Activated naive CD4-positive, alpha-beta T cell treated with anti-CD3 and anti-CD28 coated beads for 36 hours (primary cell): ENCODE results near the gene CFAP299. TPM values are rescaled to one million over a fixed set of nuclear protein-coding genes. Genes with fewer than 3 reads are reported as not detected.
"Not testable (repeated sequence)": the region's sequence is repeated elsewhere in the genome, so short reads cannot be mapped to it uniquely, and the experiment has no call there.

Source experiments
- CTCF ChIA-PET: fragments of 350-600 bp; sonication (Branson Sonifier 250); formaldehyde crosslinking; loops from one replicate; lab custom pipeline; 2021; ENCODE audit warnings: antibody characterized with exemption; lab: Charles Lee
- DNase-seq: peaks from one replicate; pipeline ENCODE4 v3.0.0-alpha.2; 2020
- H3K27ac Mint-ChIP-seq: one replicate; pipeline ENCODE4 v1.8.0; 2021; ENCODE audit warnings: mild to moderate bottlenecking, mixed read lengths
- H3K27me3 Mint-ChIP-seq: one replicate; pipeline ENCODE4 v1.8.0; 2021; ENCODE audit warnings: low read depth, mixed read lengths
- H3K36me3 Mint-ChIP-seq: one replicate; pipeline ENCODE4 v1.8.0; 2021; ENCODE audit warnings: low read depth, mixed read lengths
- H3K4me1 Mint-ChIP-seq: one replicate; pipeline ENCODE4 v1.8.0; 2021; ENCODE audit warnings: low read depth, mixed read lengths
- H3K4me3 Mint-ChIP-seq: one replicate; pipeline ENCODE4 v1.8.0; 2021; ENCODE audit warnings: mild to moderate bottlenecking, moderate library complexity, mixed read lengths
- H3K9me3 Mint-ChIP-seq: one replicate; pipeline ENCODE4 v1.8.0; 2021; ENCODE audit warnings: mixed read lengths
- intact Hi-C: fragments of 100-400 bp; cut with micrococcal nuclease; formaldehyde crosslinking; loops from one replicate; pipeline ENCODE4 v1.15.1; 2023
- total RNA-seq, 2 experiments: library from RNA; stranded (reverse); gene quantifications; one replicate each; pipeline ENCODE4 v1.2.3, GENCODE V29; 2021

The CFAP299 gene
- not detected for total RNA-seq

DNA sequence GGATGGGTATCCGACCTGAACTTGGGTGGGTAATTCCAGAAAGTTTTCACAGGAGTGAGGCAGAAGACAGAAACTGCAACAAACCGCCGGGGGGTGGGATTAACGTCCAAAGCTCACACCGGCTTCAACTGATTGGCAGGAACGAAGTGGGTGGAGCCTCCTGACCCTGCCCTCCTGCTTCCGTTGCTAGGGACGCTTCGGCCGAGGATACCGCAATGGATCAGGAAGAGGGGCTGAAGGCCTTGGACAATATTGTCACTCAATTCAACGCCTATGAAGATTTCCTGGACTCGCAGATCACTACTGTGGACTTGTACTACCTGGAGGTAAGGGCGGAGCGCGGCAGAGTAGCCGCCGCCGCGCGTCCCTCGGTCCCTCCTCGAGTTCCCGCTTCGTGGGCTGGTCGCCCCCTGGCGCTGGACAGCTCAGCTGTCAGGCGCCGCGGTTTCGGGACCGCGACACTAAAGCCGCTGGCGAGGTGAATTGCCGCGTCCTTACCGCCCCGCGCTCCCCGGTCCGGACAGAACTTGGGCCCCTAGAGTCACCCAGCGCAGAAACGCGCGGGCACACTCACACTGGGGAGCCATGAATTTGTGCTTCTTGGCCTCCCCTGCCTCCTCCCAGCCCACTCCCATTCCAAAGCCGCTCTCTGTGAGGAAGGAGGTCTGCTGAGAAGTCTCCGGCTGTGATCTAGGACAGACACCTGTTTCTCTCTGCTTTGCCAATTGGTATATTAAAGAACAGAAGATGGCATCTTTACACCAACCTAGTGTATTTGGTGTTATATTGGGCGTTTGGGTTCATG, at the start of gene CFAP299:
Gene CFAP299 (plus strand): TSS at position 177 of the 805 bp plus-strand sequence.
- H3K4me1 Mint-ChIP-seq, result peaks cover 5% of the 10 kb centered on the region
- peak; percentile 84 for DNase-seq
- peak within 1 kb of the TSS; percentile 77 for H3K4me3 Mint-ChIP-seq
- no peak within 1 kb of the TSS for H3K27ac Mint-ChIP-seq
- H3K36me3 Mint-ChIP-seq, result no peaks in the 10 kb centered on the region
- intact Hi-C loops, result loop anchor here (5.0 kb wide), 2 partner anchors 133 to 1383 kb away; no protein-coding TSS in a partner anchor
- H3K9me3 Mint-ChIP-seq, result no peaks in the 10 kb centered on the region
- CTCF ChIA-PET, result no interaction called here
- H3K27me3 Mint-ChIP-seq, result peaks cover 9% of the 10 kb centered on the region

DNA sequence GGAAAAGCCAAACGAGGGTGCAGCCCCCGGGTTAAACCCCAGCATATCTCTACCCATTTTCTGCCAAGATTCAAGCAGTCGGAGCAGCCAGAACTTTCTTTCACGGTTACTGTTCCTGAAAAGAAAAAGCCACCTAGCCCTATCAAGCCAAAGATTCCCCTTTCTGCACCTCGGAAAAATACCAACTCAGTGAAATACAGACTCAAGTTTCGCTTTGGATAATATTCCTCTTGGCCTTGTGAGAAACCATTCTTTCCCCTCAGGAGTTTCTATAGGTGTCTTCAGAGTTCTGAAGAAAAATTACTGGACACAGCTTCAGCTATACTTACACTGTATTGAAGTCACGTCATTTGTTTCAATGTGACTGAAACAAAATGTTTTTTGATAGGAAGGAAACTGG, 49.1 kb upstream of the CFAP299 start:
- Mint-ChIP-seq H3K4me1 (no peaks in the 10 kb centered on the region), H3K4me3 (no peak overlapping the region), H3K27me3 (peaks cover 4% of the 10 kb centered on the region), H3K9me3 (no peaks in the 10 kb centered on the region), H3K27ac (no peak overlapping the region), H3K36me3 (no peaks in the 10 kb centered on the region)
- intact Hi-C loops, result no loop called here
- DNase-seq, result no peak
- CTCF ChIA-PET, result no interaction called here

DNA sequence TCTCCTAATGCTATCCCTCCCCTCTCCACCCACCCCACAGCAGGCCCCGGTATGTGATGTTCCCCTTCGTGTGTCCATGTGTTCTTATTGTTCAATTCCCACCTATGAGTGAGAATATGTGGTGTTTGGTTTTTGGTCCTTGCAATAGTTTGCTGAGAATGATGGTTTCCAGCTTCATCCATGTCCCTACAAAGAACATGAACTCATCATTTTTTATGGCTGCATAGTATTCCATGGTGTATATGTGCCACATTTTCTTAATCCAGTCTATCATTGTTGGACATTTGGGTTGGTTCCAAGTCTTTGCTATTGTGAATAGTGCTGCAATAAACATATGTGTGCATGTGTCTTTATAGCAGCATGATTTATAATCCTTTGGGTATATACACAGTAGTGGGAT, 44.9 kb upstream of the CFAP299 start:
- intact Hi-C loops, H3K4me1 Mint-ChIP-seq, H3K9me3 Mint-ChIP-seq, H3K4me3 Mint-ChIP-seq, DNase-seq, H3K36me3 Mint-ChIP-seq, H3K27ac Mint-ChIP-seq, CTCF ChIA-PET, H3K27me3 Mint-ChIP-seq: not testable (repeated sequence)

DNA sequence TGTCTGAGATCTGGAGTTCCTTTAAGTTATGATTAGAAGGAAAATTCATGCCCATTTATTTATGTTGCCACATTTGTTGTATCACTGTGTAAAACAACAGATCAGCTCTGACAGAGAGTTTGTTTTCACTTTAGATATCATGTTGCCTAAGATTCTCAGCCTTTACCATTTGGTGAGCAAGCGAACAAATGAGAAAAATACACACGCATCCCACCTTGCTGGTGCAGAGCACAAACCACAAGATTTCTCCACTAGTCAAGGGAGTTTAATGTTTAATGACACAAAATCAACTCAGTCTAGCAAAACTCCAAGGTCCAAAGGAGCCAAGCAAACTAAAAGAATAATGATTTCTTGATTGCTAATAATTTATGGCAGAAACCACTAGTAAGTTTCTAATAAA, 41.3 kb upstream of the CFAP299 start:
- CTCF ChIA-PET, result no interaction called here
- no peak overlapping the region for H3K27ac Mint-ChIP-seq
- H3K4me1 Mint-ChIP-seq, result no peaks in the 10 kb centered on the region
- peaks cover 7% of the 10 kb centered on the region for H3K27me3 Mint-ChIP-seq
- no peak for DNase-seq
- H3K4me3 Mint-ChIP-seq, result no peak overlapping the region
- no peaks in the 10 kb centered on the region for H3K36me3 Mint-ChIP-seq
- H3K9me3 Mint-ChIP-seq, result no peaks in the 10 kb centered on the region
- intact Hi-C loops, result no loop called here

DNA sequence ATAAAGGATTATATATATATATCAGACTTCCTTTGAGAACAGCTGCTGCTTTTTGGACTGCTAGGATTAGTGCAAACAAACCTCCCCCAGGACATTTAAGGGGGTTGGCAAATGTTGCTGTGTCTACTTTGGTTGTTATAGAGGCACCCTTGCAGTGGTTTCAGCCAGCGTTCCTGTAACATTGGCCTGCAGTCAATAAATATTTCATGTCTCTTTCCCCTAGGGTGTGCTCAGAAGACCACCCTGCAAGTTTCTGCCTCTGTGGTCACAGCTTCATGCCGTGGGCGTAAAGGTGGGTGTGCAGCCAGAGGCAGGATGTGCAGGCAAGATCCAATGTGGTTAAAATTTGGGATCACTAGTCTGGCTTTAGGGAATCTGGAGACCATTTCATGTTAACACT, 40.2 kb upstream of the CFAP299 start:
- Mint-ChIP-seq H3K27ac (no peak overlapping the region), H3K4me3 (no peak overlapping the region), H3K9me3 (no peaks in the 10 kb centered on the region), H3K36me3 (no peaks in the 10 kb centered on the region), H3K27me3 (peaks cover 7% of the 10 kb centered on the region), H3K4me1 (no peaks in the 10 kb centered on the region)
- DNase-seq, result no peak
- intact Hi-C loops, result no loop called here
- CTCF ChIA-PET, result no interaction called here

DNA sequence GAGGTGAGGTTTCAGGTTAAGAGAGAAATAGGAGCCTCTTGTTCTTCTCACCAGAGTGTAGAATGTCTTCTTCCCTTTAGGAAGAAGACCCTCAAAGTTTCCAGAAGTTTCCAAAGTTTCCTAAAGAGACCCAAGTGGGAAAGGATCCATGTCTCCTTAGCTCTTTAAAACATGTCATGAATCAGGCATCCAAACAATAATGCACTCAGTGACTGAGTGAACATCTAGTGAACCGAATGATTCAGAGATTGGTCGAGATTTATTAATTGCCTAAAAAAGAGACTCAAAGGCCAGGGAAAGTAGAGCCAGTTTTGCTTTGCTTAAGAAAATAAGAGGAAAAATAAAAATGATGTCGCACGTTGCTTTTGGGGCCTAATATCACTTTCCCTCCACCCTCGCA, 39.7 kb upstream of the CFAP299 start:
- no peaks in the 10 kb centered on the region for H3K9me3 Mint-ChIP-seq
- DNase-seq, result no peak
- intact Hi-C loops, result no loop called here
- no peaks in the 10 kb centered on the region for H3K36me3 Mint-ChIP-seq
- H3K4me3 Mint-ChIP-seq, result no peak overlapping the region
- H3K27me3 Mint-ChIP-seq, result peaks cover 7% of the 10 kb centered on the region
- H3K4me1 Mint-ChIP-seq, result no peaks in the 10 kb centered on the region
- H3K27ac Mint-ChIP-seq, result no peak overlapping the region
- CTCF ChIA-PET, result no interaction called here

DNA sequence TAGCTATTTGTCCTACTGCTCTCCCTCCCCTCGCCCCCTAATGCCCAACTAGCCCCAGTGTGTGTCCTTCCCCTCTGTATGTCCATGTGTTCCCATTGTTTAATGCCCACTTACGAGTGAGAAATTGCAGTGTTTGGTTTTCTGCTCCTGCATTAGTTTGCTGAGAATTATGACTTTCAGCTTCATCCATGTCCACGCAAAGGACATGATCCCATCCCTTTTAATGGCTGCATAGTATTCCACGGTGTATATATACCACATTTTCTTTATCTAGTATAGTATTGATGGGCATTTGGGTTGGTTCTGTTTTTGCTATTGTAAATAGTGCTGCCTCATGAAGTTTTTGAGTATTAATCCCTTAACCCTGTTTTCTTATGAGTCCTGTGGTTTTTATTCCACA, 33.6 kb upstream of the CFAP299 start:
- CTCF ChIA-PET, result no interaction called here
- H3K9me3 Mint-ChIP-seq, result no peaks in the 10 kb centered on the region
- no peak overlapping the region for H3K4me3 Mint-ChIP-seq
- H3K27me3 Mint-ChIP-seq, result peaks cover 9% of the 10 kb centered on the region
- no peaks in the 10 kb centered on the region for H3K36me3 Mint-ChIP-seq
- H3K4me1 Mint-ChIP-seq, result no peaks in the 10 kb centered on the region
- intact Hi-C loops, result no loop called here
- DNase-seq, result no peak
- H3K27ac Mint-ChIP-seq, result no peak overlapping the region

DNA sequence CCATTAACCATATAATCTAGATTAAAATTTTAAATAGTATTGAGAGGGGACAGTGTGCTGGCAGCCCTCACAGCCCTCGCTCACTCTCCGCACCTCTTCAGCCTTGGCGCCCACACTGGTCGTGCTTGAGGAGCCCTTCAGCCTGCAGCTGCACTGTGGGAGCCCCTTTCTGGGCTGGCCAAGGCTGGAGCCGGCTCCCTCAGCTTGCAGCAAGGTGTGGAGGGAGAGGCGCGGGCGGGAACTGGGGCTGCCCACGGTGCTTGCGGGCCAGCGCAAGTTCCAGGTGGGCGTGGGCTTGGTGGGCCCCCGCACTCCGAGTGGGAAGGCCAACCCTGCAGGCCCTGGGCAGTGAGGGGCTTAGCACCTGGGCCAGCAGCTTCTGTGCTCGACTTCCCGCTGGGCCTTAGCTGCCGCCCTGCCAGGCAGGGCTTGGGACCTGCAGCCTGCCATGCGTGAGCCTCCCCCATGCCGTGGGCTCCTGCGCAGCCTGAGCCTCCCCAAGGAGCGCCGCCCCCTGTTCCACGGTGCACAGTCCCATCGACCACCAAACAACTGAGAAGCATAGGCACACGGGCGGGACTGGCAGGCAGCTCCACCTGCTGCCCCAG, 32.8 kb upstream of the CFAP299 start:
- Mint-ChIP-seq H3K27me3 (peaks cover 13% of the 10 kb centered on the region), H3K36me3 (no peaks in the 10 kb centered on the region), H3K4me1 (no peaks in the 10 kb centered on the region), H3K27ac (no peak overlapping the region), H3K4me3 (no peak overlapping the region), H3K9me3 (no peaks in the 10 kb centered on the region)
- no peak for DNase-seq
- CTCF ChIA-PET, result no interaction called here
- intact Hi-C loops, result no loop called here

DNA sequence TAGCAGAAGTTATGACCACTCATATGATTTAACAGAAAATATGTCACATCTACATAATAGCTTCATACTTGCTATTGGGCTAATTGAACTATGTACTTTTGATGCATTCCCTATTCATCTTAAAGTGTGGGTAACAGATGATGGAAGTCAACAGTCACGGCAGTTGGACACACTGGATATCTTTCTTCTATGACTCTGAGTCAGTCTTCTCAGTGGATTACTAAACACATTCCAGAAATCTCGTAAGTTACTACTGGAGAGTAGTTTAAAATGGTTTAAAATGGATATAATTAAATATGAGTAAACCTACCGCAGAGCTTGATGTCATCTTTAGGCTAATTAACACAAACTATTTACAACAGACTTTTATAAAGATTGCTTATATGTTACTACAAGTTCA, 30.1 kb upstream of the CFAP299 start:
- Mint-ChIP-seq H3K27ac (no peak overlapping the region), H3K9me3 (no peaks in the 10 kb centered on the region), H3K36me3 (no peaks in the 10 kb centered on the region), H3K4me1 (no peaks in the 10 kb centered on the region), H3K4me3 (no peak overlapping the region), H3K27me3 (peaks cover 20% of the 10 kb centered on the region)
- CTCF ChIA-PET, result no interaction called here
- intact Hi-C loops, result no loop called here
- no peak for DNase-seq

DNA sequence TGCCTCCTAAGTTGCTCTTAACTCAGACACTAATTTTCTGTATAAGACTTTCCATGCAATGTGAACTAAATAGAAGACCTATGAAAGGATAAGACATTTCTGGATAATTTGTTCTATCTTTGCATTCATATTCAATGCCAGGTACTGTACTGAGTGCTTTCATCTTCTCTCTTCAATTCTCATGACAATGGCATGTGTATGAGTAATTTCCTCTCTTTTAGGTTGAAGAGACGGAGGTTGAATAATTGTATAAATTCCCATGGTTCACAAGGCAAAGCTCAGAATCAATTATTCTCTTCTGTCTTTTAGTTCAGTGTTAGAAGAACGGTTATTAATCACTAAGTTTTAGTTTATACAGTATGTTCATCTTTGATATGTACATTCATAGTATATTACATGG, 29.3 kb upstream of the CFAP299 start:
- H3K27me3 Mint-ChIP-seq, result peaks cover 20% of the 10 kb centered on the region
- CTCF ChIA-PET, result no interaction called here
- no peak overlapping the region for H3K27ac Mint-ChIP-seq
- no peak for DNase-seq
- no peaks in the 10 kb centered on the region for H3K36me3 Mint-ChIP-seq
- H3K4me3 Mint-ChIP-seq, result no peak overlapping the region
- intact Hi-C loops, result no loop called here
- H3K4me1 Mint-ChIP-seq, result no peaks in the 10 kb centered on the region
- no peaks in the 10 kb centered on the region for H3K9me3 Mint-ChIP-seq

DNA sequence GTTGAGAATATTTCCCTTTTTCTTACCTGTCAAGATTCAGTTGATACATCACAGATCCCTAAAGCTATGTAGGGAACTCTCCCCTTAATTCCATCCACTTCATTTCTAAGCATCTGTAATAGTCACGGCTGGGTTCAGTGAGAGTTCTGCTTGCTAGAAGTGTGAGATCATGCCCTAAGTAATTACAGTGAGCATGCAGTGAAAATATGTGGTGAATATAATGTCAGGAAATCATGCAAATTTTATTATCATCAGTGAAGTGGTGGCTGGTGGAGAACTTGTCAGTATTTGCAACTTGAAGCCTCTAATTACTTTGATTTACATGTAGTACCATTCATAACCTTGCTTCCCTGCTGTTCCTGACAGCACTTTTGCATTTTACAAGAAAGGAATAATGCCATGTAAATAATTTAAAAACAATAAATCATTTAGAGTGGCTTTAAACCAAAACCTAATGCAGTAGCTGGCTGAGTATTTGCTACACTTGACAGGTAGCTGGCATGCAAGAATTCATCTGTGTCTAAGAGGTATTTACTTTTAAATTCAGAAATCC, 28.3 kb upstream of the CFAP299 start:
- peaks cover 20% of the 10 kb centered on the region for H3K27me3 Mint-ChIP-seq
- CTCF ChIA-PET, result no interaction called here
- intact Hi-C loops, result no loop called here
- H3K4me1 Mint-ChIP-seq, result no peaks in the 10 kb centered on the region
- no peak overlapping the region for H3K4me3 Mint-ChIP-seq
- DNase-seq, result no peak
- no peak overlapping the region for H3K27ac Mint-ChIP-seq
- H3K36me3 Mint-ChIP-seq, result no peaks in the 10 kb centered on the region
- H3K9me3 Mint-ChIP-seq, result no peaks in the 10 kb centered on the region

DNA sequence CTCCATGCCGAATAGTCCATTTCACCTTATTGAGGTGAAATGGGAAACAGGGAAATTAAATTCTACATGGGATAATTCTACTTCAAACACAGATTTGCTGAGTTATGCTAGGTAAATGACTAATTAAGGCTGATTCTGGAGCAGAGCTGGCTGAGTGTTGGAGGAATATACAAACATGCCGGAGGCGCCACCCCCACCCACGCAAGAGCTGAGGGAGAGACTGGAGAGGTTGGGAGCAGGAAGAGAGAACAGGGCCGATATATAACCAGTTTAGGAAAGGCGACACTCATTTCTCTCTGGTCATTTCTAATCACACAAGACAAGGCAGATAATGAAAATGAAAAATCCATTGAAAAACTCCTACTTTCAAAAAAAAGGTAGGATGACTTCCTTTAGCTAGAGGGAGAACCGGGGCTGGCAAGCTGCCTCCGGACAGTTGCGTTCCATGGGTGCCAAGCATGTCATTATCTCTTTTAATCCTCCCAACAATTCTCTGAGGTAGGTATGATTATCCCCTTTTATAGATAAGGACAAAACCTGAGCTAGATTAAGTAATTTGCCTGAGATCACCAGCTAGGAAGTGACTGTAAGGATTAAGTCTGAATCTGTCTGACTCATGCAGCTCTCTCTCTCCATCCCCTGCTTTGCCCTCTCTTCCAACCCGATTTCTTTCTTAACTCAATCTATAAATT, 27.6 kb upstream of the CFAP299 start:
- no peak overlapping the region for H3K27ac Mint-ChIP-seq

More for the DNA sequence above, 27.6 kb upstream of the CFAP299 start:
- Mint-ChIP-seq H3K9me3 (no peaks in the 10 kb centered on the region), H3K4me1 (no peaks in the 10 kb centered on the region), H3K4me3 (no peak overlapping the region), H3K36me3 (no peaks in the 10 kb centered on the region), H3K27me3 (peaks cover 20% of the 10 kb centered on the region)
- intact Hi-C loops, result no loop called here
- no peak for DNase-seq
- CTCF ChIA-PET, result no interaction called here
